Activated T-cell treated with anti-CD3 and anti-CD28 coated beads, Interleukin-2, amount 50 U/mL, for 4 hours (primary cell): ENCODE results near the gene DCC. TPM values are rescaled to one million over a fixed set of nuclear protein-coding genes. Genes with fewer than 3 reads are reported as not detected.

Experiments used
- ATAC-seq, 2 donors: fragments of 200-7000 bp; cut with Tn5 transposase; one replicate each; pipeline ENCODE4 v1.10.0; 2021
- DNase-seq: peaks from one replicate; pipeline ENCODE4 v3.0.0-alpha.2; 2020
- H3K27me3 Mint-ChIP-seq: one replicate; pipeline ENCODE4 v1.8.0; 2021; ENCODE audit warnings: low read depth, mixed read lengths
- H3K36me3 Mint-ChIP-seq: one replicate; pipeline ENCODE4 v1.8.0; 2022; ENCODE audit warnings: mixed read lengths; ENCODE audit not compliant: insufficient read depth
- H3K4me1 Mint-ChIP-seq: one replicate; pipeline ENCODE4 v1.8.0; 2021; ENCODE audit warnings: low read depth, mixed read lengths
- H3K4me3 Mint-ChIP-seq: one replicate; pipeline ENCODE4 v1.8.0; 2021; ENCODE audit warnings: mild to moderate bottlenecking, moderate library complexity, mixed read lengths
- H3K9me3 Mint-ChIP-seq: one replicate; pipeline ENCODE4 v1.8.0; 2021; ENCODE audit warnings: mixed read lengths
- total RNA-seq, 3 donors: library from RNA; stranded (reverse); gene quantifications; one replicate each; pipeline ENCODE4 v1.2.1, GENCODE V29; 2021

The DCC gene
- not detected for total RNA-seq

GRCh38 chr18:52339891-52340371 is at the start of gene DCC:
TSS of gene DCC (plus strand) at chr18:52340197. CDS start at chr18:52340788, 591 bp downstream.
- H3K27me3 Mint-ChIP-seq, result peaks cover 35% of the 10 kb centered on the region
- no peaks in the 10 kb centered on the region for H3K36me3 Mint-ChIP-seq
- H3K9me3 Mint-ChIP-seq, result peaks cover 2% of the 10 kb centered on the region
- no peak within 1 kb of the TSS for H3K4me3 Mint-ChIP-seq
- DNase-seq (no peak), ATAC-seq (no peak)
- no peaks in the 10 kb centered on the region for H3K4me1 Mint-ChIP-seq

GRCh38 chr18:52310651-52311050 is 29.3 kb upstream of the DCC start:
- no peaks in the 10 kb centered on the region for H3K4me1 Mint-ChIP-seq
- H3K4me3 Mint-ChIP-seq, result no peak overlapping the region
- ATAC-seq, result no peak
- no peaks in the 10 kb centered on the region for H3K27me3 Mint-ChIP-seq
- peaks cover 7% of the 10 kb centered on the region for H3K9me3 Mint-ChIP-seq
- no peak for DNase-seq
- no peaks in the 10 kb centered on the region for H3K36me3 Mint-ChIP-seq

GRCh38 chr18:52311331-52311730 is 28.7 kb upstream of the DCC start:
- DNase-seq (no peak), ATAC-seq (no peak)
- Mint-ChIP-seq H3K9me3 (peaks cover 7% of the 10 kb centered on the region), H3K27me3 (no peaks in the 10 kb centered on the region), H3K4me1 (no peaks in the 10 kb centered on the region), H3K4me3 (no peak overlapping the region), H3K36me3 (no peaks in the 10 kb centered on the region)

GRCh38 chr18:52312346-52312745 is 27.7 kb upstream of the DCC start:
- ATAC-seq (no peak), DNase-seq (no peak)
- Mint-ChIP-seq H3K4me1 (no peaks in the 10 kb centered on the region), H3K27me3 (no peaks in the 10 kb centered on the region), H3K36me3 (no peaks in the 10 kb centered on the region), H3K4me3 (no peak overlapping the region), H3K9me3 (no peaks in the 10 kb centered on the region)

- Mint-ChIP-seq H3K36me3 (no peaks in the 10 kb centered on the region), H3K9me3 (no peaks in the 10 kb centered on the region), H3K4me3 (no peak overlapping the region), H3K4me1 (no peaks in the 10 kb centered on the region), H3K27me3 (no peaks in the 10 kb centered on the region)
- no peak for DNase-seq
- no peak for ATAC-seq
Measured at GRCh38 chr18:52313213-52313612, 26.8 kb upstream of the DCC start.

- H3K4me3 Mint-ChIP-seq, result no peak overlapping the region
- no peak for DNase-seq
- no peaks in the 10 kb centered on the region for H3K27me3 Mint-ChIP-seq
- ATAC-seq, result no peak
- no peaks in the 10 kb centered on the region for H3K4me1 Mint-ChIP-seq
- no peaks in the 10 kb centered on the region for H3K36me3 Mint-ChIP-seq
- H3K9me3 Mint-ChIP-seq, result no peaks in the 10 kb centered on the region
Measured at GRCh38 chr18:52319424-52319983, 20.5 kb upstream of the DCC start.

- H3K4me1 Mint-ChIP-seq, result no peaks in the 10 kb centered on the region
- DNase-seq, result no peak
- no peaks in the 10 kb centered on the region for H3K27me3 Mint-ChIP-seq
- H3K36me3 Mint-ChIP-seq, result no peaks in the 10 kb centered on the region
- no peaks in the 10 kb centered on the region for H3K9me3 Mint-ChIP-seq
- no peak for ATAC-seq
- no peak overlapping the region for H3K4me3 Mint-ChIP-seq
Measured at GRCh38 chr18:52322307-52322706, 17.7 kb upstream of the DCC start.

- no peaks in the 10 kb centered on the region for H3K4me1 Mint-ChIP-seq
- H3K36me3 Mint-ChIP-seq, result no peaks in the 10 kb centered on the region
- no peaks in the 10 kb centered on the region for H3K9me3 Mint-ChIP-seq
Measured at GRCh38 chr18:52323802-52324201, 16.2 kb upstream of the DCC start.

GRCh38 chr18:52325997-52326396 is 14.0 kb upstream of the DCC start:
- H3K4me3 Mint-ChIP-seq, result no peak overlapping the region
- no peak for ATAC-seq

More at GRCh38 chr18:52323802-52324201, 16.2 kb upstream of the DCC start:
- H3K4me3 Mint-ChIP-seq, result no peak overlapping the region
- no peak for DNase-seq
- no peaks in the 10 kb centered on the region for H3K27me3 Mint-ChIP-seq
- no peak for ATAC-seq

GRCh38 chr18:52333860-52334259 is 6.1 kb upstream of the DCC start:
- H3K9me3 Mint-ChIP-seq, result peaks cover 5% of the 10 kb centered on the region
- peaks cover 4% of the 10 kb centered on the region for H3K27me3 Mint-ChIP-seq
- H3K36me3 Mint-ChIP-seq, result no peaks in the 10 kb centered on the region
- no peak for ATAC-seq
- H3K4me3 Mint-ChIP-seq, result no peak overlapping the region
- H3K4me1 Mint-ChIP-seq, result no peaks in the 10 kb centered on the region
- DNase-seq, result no peak

More at GRCh38 chr18:52325997-52326396, 14.0 kb upstream of the DCC start:
- Mint-ChIP-seq H3K27me3 (no peaks in the 10 kb centered on the region), H3K4me1 (no peaks in the 10 kb centered on the region), H3K36me3 (no peaks in the 10 kb centered on the region), H3K9me3 (no peaks in the 10 kb centered on the region)
- DNase-seq, result no peak

- H3K4me3 Mint-ChIP-seq, result no peak overlapping the region
- no peaks in the 10 kb centered on the region for H3K36me3 Mint-ChIP-seq
- DNase-seq (no peak), ATAC-seq (no peak)
- H3K27me3 Mint-ChIP-seq, result peaks cover 9% of the 10 kb centered on the region
- H3K4me1 Mint-ChIP-seq, result no peaks in the 10 kb centered on the region
- H3K9me3 Mint-ChIP-seq, result peaks cover 5% of the 10 kb centered on the region
Measured at GRCh38 chr18:52334307-52334706, 5.7 kb upstream of the DCC start.

GRCh38 chr18:52334896-52335295 is 5.1 kb upstream of the DCC start:
- no peak for DNase-seq
- no peaks in the 10 kb centered on the region for H3K36me3 Mint-ChIP-seq
- H3K4me3 Mint-ChIP-seq, result no peak overlapping the region
- H3K4me1 Mint-ChIP-seq, result no peaks in the 10 kb centered on the region
- peaks cover 5% of the 10 kb centered on the region for H3K9me3 Mint-ChIP-seq
- no peak for ATAC-seq
- H3K27me3 Mint-ChIP-seq, result peaks cover 15% of the 10 kb centered on the region

- Mint-ChIP-seq H3K36me3 (no peaks in the 10 kb centered on the region), H3K4me1 (no peaks in the 10 kb centered on the region), H3K9me3 (peaks cover 5% of the 10 kb centered on the region), H3K27me3 (peaks cover 35% of the 10 kb centered on the region), H3K4me3 (no peak overlapping the region)
- ATAC-seq (no peak), DNase-seq (no peak)
Measured at GRCh38 chr18:52337276-52337675, 2.7 kb upstream of the DCC start.

GRCh38 chr18:52340406-52341102 is 557 bp downstream of the DCC start:
- Mint-ChIP-seq H3K27me3 (peaks cover 35% of the 10 kb centered on the region), H3K36me3 (no peaks in the 10 kb centered on the region), H3K4me1 (no peaks in the 10 kb centered on the region), H3K4me3 (no peak overlapping the region), H3K9me3 (no peaks in the 10 kb centered on the region)
- DNase-seq (no peak), ATAC-seq (no peak)

GRCh38 chr18:52341103-52341432 is 1.1 kb downstream of the DCC start:
- Mint-ChIP-seq H3K27me3 (peaks cover 35% of the 10 kb centered on the region), H3K4me1 (no peaks in the 10 kb centered on the region), H3K36me3 (no peaks in the 10 kb centered on the region), H3K9me3 (no peaks in the 10 kb centered on the region), H3K4me3 (no peak overlapping the region)
- ATAC-seq, result no peak
- DNase-seq, result no peak
